ENCODE data around the gene ASS1.

ASS1 gene

GRCh38 chr9:130471411-130472183, 26.8 kb downstream of the ASS1 start:
- DNase-seq (ENCODE audit: low read depth in 1 of 2, low spot score in 1 of 2): no peak

GRCh38 chr9:130472184-130472705, 27.5 kb downstream of the ASS1 start:
- no peak for DNase-seq (ENCODE audit: low read depth in 1 of 2, low spot score in 1 of 2)

- DNase-seq (ENCODE audit: low read depth in 1 of 2, low spot score in 1 of 2): no peak
Observed at GRCh38 chr9:130473009-130473408, 28.2 kb downstream of the ASS1 start.

- no peak for DNase-seq (ENCODE audit: low read depth in 1 of 2, low spot score in 1 of 2)
Observed at GRCh38 chr9:130473566-130473965, 28.8 kb downstream of the ASS1 start.

DNA sequence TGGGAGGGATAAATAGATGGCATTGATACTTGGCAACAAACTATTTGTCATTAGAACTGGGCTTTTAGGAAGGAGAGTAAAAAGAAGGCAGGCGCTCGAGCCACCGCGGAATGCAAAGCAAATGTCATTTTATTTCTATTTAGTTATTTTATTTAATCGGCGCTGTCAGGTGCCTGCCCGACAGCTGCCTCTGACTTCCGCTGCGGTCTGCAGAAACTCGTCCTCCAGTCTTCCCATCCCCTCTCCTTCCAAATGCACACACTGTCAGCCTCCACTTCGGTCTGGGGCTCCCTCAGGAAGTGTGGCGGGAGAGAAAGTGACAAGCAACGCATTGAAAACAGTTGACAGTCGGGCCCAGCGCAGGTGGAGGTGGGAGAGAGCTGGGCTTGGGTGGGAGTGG, 29.3 kb downstream of the ASS1 start:
- DNase-seq (ENCODE audit: low read depth in 1 of 2, low spot score in 1 of 2): no peak

GRCh38 chr9:130476151-130476730, 31.5 kb downstream of the ASS1 start:
- DNase-seq (ENCODE audit: low read depth in 1 of 2, low spot score in 1 of 2): no peak

DNA sequence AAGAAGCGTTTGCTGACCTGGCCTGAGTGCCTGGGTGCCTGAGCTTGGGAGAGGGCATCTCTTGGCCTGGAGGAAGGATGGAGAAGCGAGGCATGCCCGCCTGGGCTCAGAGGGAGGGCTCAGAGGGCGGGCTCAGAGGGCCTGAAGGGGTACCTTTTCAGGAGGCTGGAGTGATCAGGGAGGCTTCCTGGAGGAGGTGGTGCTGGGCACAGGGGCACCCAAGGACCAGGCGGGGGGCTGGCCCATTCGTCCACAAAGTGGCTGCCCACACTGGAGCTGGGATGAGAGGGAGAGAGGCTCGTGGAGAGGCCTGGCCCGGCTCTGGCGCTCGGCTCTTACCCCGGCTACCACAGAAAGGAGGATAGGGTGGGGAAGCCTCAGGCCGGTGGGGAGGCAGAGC, 32.8 kb downstream of the ASS1 start:
- no peak for DNase-seq (ENCODE audit: low read depth in 1 of 2, low spot score in 1 of 2)

- no peak for DNase-seq (ENCODE audit: low read depth in 1 of 2, low spot score in 1 of 2)
Observed at GRCh38 chr9:130478152-130478551, 33.4 kb downstream of the ASS1 start.

DNA sequence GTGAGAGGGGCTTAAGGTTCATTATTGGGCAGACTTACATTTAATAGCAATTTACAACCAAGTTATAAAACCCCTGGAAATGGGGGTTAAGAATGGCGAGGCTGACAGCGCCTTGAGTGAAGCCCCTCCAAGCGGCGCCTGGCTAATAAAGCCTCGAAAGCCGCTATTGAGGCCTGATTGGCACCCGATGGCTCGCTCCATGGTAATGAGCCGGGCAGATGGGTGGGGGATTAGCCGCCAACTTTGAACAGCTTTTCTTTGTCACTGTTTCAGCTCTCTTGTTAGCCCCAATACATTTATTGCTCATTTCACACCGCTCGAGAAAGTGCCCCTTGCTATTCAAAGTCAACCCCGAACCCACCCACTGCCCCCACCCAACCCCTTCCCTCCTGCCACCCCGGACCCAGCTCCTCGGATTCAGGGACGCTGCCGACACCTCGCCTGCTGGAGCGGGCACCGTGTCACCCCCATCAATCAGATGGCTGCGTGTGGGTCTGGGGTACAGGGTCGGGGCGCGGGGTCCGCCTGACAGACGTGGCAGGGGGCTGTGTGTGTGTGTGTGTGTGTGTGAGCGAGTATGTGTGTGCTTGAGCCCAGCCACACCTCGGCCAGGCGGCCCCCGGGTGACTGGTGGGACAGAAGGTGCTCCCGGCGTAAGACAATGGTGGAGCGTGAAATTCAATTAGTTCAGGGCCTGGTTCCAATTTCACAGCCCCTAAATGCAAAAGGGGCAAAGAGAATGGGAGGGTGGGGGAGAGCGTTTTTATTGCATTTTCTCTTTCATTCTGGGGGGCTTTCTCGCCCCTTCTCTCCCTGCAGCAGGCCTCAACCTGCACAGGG, 34.2 kb downstream of the ASS1 start:
- DNase-seq (ENCODE audit: low read depth in 1 of 2, low spot score in 1 of 2): no peak

DNA sequence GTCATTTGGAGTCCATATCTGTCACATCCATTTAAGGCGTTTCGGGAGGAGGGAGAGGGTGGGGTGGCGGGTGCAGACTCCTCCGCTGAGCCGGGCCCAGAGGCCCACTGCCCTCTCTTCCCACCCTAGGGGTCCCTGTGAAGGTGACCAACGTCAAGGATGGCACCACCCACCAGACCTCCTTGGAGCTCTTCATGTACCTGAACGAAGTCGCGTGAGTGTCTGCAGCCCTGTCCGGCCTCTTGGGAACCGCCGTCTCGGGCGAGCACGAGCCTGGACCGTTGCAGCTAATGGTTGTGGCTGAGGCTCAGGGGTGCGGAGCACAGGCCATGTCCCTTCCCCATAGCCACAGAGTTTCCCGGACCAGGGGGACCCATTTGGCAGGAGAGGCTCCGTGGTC, 34.8 kb downstream of the ASS1 start:
- no peak for DNase-seq (ENCODE audit: low read depth in 1 of 2, low spot score in 1 of 2)

GRCh38 chr9:130480673-130481072, 35.9 kb downstream of the ASS1 start:
- DNase-seq (ENCODE audit: low read depth in 1 of 2, low spot score in 1 of 2): no peak

DNA sequence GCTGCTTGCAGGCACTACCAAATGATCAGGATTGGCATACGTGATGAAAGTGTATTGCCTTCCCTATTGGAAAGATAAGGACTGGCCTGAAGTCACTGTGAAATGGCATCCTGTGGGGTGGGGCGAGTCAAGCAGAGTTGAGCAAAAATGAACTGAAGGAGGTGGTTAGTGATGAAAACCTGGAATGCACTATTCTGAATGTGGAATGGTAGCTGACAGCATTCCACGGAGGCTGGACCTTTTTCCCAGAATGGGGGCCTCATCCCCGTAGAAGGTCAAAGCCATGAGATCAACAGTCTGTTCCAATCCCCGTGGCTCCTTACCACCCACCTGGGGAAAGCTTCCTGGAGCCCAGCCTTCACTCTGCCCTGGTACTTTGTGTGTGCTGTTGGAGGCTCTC, 37.7 kb downstream of the ASS1 start:
- no peak for DNase-seq (ENCODE audit: low read depth in 1 of 2, low spot score in 1 of 2)

- no peak for DNase-seq (ENCODE audit: low read depth in 1 of 2, low spot score in 1 of 2)
Observed at GRCh38 chr9:130483371-130483971, 38.7 kb downstream of the ASS1 start.

GRCh38 chr9:130484362-130485072, 39.8 kb downstream of the ASS1 start:
- DNase-seq (ENCODE audit: low read depth in 1 of 2, low spot score in 1 of 2): no peak

GRCh38 chr9:130486103-130486502, 41.3 kb downstream of the ASS1 start:
- no peak for DNase-seq (ENCODE audit: low read depth in 1 of 2, low spot score in 1 of 2)

GRCh38 chr9:130487500-130487899, 42.7 kb downstream of the ASS1 start:
- no peak for DNase-seq (ENCODE audit: low read depth in 1 of 2, low spot score in 1 of 2)

- no peak for DNase-seq (ENCODE audit: low read depth in 1 of 2, low spot score in 1 of 2)
Observed at GRCh38 chr9:130488621-130489330, 44.0 kb downstream of the ASS1 start.

DNA sequence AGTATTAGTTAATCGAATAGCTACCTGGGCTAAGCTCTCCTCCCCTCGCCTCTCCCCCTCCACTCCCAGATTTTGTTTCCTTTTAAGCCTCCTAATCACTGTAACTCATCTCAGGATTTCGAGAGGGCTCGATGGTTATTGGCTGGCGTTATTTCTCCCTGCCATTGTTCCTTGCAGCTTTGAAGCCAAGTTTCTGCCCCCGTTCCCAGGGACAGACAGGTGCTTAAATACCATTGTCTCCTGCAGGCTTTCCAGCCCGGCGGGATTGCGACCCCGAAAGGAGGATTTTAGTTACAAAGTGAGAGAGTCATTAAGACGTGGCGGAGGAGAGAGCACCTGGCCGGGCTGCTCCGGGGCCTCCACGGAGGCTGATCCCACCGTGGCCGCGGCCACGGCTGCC, 46.2 kb downstream of the ASS1 start:
- no peak for DNase-seq (ENCODE audit: low read depth in 1 of 2, low spot score in 1 of 2)

DNA sequence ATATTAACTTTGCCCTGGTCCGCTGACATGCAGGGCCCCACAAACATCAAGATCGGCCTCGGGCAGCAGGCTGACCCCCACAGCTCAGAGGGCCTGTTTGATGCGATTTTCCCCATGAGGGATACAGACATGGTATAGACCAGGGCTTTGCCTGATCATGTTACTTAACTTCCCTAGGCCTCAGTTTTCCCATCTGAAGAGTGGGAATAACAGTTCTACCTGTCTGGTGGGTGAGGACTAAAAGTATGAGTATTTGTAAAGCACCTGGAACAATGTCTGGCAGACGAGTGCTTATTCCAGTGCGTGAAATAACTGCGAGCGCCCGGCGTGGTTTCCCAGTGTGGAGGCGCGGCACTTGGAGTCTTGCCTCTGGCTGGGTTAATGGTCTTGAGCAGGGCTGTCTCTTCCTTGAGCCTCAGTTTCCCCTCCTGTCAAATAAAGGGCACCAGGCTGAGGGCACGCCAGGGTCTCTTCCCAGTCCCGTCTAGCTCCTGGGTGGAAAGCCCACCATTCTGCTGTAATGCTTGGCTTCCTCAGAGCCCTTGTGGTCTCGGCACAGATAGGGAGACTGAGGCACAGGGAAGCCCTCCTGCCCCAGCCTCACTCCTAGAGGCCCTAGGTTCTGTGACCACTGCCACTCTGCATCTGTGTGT, 47.2 kb downstream of the ASS1 start:
- no peak for DNase-seq (ENCODE audit: low read depth in 1 of 2, low spot score in 1 of 2)

DNA sequence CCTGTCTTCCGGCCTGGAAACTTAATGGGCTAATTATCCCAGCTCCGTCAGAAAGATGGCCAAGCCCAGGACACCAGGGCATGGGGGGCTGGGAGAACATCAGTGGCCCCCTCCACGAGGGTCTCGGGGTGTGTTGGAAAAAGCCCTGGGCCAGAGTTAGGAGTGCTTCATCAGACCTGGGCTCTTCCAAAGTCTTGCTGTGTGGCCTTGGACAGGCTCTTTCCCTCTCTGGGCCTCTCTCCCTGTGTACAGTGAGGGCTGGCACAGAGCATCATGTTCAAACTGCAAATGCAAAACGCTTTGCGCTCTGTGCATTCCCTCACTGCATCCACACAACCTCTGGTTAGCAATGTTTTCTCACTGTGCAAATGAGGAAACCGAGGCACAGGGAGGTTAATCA, 48.3 kb downstream of the ASS1 start:
- DNase-seq (ENCODE audit: low read depth in 1 of 2, low spot score in 1 of 2): no peak
